ENCODE data around the gene ATP5PD.
"Not testable (repeated sequence)": the region's sequence is repeated elsewhere in the genome, so short reads cannot be mapped to it uniquely, and the experiment has no call there.

ATP5PD gene

DNA sequence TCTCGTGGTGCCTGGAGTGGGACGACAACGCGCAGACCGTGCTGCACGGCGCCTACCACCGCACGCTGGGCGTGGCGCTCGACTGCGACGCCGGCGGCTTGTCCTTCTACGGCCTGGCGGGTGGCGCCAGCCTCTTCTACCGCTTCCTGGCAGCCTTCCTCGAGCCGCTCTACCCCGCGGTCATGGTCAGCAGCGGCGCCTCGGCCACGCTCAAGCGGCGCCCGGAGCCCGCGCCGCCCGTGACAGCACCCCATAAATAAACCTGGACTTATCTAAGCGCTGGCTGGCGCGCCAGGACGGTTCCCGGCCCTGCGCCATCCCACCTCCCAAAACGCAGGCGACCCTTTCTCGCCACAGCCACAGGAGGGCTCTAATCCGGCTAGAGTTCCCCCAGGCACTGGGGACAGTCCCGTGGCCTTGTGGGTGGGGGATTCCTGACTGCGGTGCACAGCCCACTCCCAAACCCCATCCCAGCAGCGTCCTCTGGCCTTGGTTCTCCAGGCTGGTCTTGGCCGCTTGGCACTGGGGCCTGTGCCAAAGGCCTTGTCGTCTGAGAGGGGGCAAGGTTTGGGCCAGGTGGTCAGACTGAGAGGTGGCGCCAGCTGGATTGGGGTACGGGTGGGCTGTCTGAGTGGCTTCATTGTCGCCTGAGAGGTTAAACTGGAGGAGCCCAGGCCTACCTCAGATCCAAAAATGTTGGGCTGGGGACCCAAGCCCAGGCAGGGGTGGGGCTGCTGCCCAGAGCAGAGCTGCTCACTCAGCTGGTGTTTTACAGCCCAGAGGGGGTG lies 30.9 kb upstream of the ATP5PD start:
- DNase-seq (ENCODE audit: low spot score) (no peak), FAIRE-seq (no peak)

DNA sequence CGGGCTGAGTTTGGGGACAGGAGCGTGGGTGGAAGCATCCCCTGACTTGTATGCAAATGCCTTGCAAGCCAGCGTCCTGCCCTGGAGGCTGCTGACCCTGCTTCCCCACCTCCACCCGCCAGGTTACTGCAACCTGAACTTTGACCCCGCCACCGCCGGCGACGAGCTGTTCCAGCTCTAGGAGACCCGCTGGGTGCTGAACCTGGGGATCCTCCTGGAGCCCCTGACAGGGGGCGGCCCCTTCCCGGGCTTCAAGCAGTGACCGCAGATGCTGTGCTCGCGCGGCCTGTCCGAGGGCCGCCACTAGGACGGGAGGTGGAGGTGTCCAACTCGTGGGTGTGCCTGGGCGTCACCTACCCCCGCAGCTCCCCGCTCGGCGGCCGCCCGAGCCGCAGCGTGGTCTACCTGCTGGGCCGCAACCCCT lies 30.3 kb upstream of the ATP5PD start:
- DNase-seq (ENCODE audit: low spot score): no peak
- no peak for FAIRE-seq

DNA sequence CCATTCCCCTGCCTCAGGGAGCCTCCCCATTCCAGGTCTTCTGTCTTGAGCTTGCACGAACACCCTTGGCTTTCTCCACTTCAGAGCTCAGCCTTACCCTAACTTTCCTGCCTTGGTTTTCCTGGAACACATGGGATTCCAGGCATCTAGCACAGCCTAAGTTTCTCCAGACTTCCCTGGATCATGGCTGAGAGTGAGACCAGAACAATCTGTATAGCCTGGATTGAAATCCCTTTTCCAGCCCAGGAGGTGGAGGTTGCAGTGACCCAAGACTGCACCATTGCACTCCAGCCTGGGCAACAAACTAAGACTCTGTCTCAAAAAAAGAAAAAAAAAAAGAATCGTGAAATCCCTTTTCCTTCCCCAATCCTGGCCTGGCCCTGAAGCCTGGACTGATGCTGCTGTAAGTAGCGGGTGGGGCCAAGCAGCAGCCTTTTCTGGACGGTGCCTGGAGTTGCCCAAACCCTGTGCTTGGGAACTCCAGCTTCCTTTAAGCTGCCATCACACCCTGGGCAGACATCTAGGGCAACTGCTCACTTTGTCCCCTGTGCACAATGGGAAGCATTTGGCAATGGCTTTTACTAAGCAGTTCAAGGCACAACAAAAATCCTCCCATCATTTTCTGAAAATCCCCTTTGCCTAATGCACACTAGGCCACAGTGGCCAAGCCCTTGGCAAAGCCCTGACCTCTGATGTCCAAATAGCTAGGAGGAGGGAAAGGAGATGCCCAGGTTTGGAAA lies 29.0 kb upstream of the ATP5PD start:
- DNase-seq (ENCODE audit: low spot score) (no peak), FAIRE-seq (no peak)

DNA sequence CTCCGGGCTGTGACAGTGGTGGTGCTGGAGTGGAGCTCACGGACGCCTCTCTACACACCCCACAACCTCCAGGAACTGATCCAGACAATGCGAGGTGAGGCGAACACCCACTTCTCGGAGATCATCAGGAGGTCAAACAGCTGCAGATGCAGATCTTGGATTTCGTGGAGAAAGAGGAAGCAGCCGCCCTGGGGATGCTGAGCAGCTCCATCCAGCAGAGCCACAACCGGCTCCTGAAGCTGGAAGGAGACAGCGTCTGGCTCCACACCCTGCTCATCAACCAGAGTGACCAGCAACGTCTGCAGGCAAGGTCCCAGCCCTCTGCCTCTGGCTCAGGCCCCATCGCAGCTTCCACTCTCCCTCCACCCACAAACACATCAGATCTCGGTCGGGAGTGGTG lies 27.8 kb upstream of the ATP5PD start:
- DNase-seq (ENCODE audit: low spot score): no peak
- FAIRE-seq: no peak

DNA sequence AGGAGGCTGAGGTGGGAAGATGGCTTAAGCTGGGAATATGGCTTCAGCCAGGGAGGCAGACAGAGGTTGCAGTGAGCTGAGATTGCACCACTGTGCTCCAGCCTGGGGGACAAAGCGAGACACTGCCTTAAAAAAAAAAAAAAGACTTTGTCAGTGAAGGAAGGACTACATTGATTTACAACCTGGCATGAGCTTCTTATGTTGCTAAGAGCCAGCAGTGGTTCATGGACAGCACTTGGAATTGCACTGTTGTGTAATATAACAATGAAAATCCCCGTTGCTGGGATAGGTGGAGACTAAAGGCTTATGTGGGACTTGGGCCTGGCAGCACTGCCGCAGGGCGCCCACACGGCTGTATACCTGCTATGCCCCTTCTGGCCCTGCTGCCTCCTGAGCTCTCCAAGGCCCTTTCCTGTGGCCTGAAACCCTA lies 26.9 kb upstream of the ATP5PD start:
- no peak for FAIRE-seq
- DNase-seq (ENCODE audit: low spot score): no peak

DNA sequence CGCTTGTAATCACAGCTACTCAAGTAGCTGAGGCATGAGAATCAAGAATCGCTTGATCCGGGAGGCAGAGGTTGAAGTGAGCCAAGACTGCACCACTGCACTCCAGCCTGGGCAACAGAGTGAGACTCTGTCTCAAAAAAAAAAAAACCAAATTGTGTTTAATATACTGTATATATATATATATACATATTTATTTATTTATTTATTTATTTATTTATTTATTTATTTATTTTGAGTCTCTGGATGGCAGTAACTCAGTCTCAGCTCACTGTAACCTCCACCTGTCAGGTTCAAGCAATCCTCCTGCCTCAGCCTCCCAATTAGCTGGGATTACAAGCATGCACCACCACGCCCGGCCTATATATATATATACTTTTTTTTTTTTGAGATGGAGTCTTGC lies 26.1 kb upstream of the ATP5PD start:
- not testable (repeated sequence) for FAIRE-seq; DNase-seq (ENCODE audit: low spot score)

DNA sequence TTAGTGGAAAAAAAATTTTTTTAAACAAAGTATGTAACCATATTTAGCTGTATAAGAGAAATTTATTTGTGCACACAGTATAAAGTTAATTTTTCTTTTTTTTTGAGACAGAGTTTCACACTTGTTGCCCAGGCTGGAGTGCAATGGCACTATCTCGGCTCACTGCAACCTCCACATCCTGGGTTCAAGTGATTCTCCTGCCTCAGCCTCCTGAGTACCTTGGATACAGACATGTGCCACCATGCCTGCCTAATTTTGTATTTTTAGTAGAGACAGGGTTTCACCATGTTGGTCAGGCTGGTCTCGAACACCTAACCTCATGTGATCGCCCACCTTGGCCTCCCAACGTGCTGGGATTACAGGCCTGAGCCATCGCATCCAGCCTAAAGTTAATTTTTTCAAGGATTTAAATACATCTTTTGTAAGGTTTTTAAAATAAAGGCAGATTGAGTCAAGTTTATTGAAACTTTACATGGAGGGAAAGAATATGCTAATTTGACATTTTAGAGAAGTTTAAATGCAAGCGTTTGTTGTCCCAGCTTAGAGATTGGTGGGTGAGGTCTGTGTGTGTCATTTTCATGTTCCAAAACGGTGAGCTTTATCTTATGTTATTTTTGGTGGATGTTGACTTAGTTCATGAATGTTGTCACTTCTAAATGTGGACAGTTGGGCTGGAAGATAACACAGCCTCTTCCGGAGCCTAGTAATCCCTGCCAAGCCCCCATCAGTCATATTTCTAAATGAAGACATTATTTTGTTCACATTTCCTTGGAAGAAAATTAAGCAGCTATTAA lies 24.9 kb upstream of the ATP5PD start:
- not testable (repeated sequence) for FAIRE-seq; DNase-seq (ENCODE audit: low spot score)

DNA sequence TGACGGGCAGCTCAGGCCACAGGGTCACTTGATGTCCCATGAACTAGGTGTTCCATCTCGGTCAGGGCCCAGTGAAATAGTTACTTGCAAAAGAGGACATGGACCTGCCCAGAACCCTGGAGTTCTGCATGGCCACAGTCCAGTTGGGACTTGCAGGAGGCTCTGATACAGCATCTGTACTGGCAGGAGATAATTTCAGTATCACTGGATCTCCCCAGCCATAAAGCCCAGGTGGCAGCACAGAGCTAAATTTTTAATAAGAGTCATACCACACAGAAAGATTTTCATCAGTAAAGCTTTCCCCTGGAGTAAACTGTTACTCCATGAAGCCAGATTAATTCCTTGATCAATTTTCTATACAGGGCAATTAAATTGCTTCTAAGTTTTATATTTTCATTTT lies 23.0 kb upstream of the ATP5PD start:
- no peak for DNase-seq (ENCODE audit: low spot score)

DNA sequence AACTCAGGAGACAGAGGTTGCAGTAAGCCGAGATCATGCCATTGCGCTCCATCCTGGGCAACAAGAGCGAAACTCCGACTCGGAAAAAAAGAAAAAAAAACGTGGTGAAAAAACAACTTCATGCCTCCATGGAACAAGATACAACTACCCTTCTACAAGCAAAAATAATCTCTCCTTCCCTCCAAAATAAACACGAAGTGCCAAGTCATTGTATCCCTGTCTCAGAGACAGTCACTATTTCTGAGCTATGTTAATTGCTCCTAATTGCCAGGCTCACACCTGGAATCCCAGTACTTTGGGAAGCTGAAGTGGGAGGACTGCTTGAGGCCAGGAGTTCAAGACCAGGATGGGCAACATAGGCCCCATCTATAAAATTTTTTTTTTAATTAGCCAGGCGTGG lies 22.0 kb upstream of the ATP5PD start:
- FAIRE-seq (no peak), DNase-seq (ENCODE audit: low spot score) (no peak)

More for the DNA sequence above, 23.0 kb upstream of the ATP5PD start:
- FAIRE-seq: no peak

DNA sequence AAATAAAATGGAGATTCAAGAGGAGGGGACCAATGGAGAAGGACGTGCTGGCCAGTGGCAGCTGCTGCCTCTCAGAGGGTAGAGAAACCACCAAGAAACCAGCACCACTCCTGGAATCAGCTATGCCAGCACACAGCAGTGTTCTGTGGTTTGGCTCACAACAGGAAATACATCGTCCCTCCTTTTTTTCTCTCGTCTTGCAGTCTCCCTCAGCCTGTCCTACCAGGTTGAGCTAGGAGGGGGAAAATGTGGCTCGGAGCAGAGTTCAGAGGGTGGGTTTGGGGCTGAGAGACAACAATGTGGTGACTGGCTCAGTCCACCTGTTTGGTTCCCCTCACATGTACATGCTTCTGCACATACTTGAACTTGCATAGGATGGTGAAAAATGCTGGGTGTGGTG lies 21.1 kb upstream of the ATP5PD start:
- DNase-seq (ENCODE audit: low spot score): no peak
- no peak for FAIRE-seq

DNA sequence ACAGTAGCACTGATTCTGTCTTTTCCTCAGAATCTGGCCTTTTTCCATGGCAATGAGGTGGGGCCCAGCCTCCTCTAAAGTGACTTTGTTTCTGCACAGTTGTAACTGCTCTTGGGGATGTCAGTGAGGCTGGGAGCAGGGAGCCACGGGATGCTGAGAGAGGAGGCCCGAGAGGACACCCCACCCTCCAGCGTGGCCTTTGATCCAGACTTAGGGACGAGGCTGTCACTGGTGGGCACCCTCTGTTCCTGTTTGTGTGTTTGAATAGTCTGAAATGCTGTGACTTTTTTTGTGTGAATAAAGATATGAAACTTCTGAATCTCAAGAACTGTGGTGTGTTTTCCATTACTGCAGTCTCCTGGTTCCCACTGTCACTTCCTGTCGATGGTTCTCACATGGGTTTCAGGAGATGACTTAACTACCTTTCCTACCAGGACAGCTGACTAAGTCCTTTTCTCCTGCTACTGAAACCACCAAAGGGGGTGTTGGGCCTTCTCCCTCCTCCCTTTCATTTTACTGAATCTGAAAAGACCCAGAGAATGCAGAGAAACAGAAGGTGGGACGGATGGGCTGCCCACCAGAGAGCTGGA lies 18.9 kb upstream of the ATP5PD start:
- DNase-seq (ENCODE audit: low spot score) (no peak), FAIRE-seq (no peak)

DNA sequence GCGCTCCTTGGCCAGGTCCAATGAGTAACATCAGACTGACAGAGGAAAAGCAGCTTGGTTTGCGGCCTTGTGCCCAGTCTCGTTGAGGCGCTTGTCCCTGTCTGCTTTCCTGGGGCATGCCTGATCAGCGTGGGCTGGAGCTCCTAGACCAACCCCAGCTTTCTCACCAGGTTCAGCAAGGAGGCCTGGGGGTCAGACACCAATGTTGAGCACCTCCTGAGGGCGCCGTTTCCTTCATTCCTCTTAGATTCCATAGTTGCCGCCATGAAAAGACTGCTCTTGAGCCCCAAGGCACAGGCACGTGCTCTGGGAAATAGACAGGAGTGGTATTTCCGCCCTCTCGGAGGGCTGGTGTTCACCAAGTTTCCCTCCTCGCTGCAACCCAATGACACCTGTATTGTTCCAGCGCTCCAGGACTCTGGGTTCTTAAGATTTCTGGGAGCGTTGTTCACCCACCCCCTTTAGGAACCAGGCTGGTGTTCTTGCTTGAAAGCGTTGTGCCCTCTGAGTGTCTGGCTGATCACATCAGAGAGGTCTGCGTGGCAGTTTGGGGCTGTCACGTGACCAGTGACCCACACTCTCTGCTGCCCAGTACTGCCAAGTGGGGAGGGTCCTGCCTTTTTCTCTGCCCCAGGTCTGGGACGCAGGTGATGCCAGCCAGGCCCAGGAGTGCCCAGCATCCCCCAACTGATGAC lies 18.2 kb upstream of the ATP5PD start:
- DNase-seq (ENCODE audit: low spot score) (no peak), FAIRE-seq (peak; percentile 9)

DNA sequence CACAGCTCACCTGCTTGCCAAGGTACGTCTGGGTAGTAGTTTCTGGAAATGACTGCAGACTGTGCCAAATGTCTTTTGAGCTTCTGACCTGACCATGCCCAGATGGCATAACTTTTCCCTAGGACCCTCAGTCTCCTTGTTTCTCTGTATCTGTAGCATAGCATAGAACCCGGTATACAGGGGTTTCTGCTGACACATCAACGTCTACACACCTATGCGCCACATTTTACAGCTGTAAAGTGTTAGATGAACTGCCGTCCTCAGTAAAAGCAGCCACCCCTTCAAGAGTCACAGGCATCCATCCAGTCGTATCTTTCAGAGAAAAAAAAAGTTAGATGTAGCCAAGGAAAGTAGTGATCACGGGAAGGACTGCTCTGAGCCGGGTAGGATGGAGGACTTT lies 17.7 kb upstream of the ATP5PD start:
- FAIRE-seq (peak; percentile 5), DNase-seq (ENCODE audit: low spot score) (no peak)

DNA sequence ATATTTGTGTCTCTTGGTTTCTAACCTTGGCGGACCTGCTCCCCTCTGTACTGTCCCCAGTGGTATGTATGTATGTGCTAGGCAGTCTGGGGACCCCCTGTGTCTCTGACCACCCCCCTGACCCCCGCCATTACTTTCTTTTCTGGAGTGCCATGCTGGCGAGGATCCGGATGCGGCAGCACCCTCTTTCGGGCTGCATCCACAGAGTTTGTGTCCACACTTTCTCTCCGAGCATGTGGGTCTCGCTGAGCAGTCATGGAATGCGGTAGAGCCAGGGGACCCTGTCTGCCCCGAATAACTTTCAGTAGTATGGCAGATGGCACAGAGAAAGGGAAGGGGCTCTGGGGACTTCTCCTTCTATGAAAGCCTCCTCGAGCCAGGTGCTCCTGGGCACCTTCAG lies 17.3 kb upstream of the ATP5PD start:
- FAIRE-seq (no peak), DNase-seq (ENCODE audit: low spot score) (no peak)

DNA sequence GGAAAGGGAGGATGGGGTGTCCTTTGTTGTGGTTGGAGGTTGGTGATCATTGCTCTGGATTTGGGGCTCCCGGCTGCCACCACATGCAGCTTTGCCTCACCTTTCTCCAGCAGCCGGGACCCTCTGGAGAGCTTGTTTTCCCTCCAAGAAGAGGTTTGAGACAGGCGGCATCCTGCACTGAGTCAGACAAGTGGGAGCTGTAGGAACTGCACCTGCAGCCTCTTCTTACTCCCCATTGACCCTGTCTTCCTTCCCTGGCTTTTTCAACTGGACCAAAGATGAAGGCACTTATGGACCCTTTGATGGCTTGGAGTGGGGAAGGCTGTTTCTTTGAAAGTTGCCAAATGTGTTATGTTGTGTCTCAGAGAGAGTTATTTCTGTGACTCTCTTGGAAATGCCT lies 16.9 kb upstream of the ATP5PD start:
- no peak for DNase-seq (ENCODE audit: low spot score)
- FAIRE-seq: no peak

DNA sequence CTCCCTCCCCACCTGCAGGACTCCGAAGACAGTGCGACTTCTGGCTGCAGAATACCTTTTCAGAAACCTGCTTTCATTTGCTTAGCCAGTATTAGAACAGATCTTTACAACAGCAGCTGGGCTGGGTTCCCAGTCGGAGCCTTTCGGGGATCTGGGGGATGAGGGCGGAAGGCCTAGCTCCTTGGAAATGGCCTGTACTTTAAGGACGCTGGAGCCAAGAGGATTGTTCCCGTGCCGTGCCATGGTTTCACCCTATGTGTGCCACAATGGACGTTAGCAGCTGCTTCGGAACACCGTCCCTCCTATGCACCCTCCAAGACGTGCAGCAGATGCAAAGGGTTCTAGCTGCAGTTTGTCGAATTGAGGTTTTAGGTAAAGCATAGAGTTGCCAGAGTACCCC lies 16.4 kb upstream of the ATP5PD start:
- FAIRE-seq (no peak), DNase-seq (ENCODE audit: low spot score) (no peak)

DNA sequence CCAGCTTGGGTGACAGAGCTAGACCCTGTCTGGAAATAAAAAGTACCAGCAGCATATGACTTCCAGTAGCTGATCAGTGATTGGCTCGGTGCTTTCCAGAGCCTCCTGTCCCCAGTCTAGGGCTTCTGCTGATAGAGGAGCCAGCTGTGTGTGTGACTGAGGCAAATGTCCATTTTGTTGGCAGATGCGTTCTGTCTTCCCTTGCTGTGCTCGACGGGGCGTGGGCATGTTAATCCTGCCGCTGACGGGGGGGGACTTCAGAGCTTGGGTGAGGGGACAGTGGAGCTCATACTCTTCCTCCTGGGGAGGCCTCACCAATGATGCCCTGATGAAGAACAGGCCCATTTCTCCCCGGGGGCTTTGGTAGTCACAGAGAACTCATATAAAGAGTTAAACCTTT lies 14.8 kb upstream of the ATP5PD start:
- DNase-seq (ENCODE audit: low spot score) (no peak), FAIRE-seq (peak; percentile 86)

DNA sequence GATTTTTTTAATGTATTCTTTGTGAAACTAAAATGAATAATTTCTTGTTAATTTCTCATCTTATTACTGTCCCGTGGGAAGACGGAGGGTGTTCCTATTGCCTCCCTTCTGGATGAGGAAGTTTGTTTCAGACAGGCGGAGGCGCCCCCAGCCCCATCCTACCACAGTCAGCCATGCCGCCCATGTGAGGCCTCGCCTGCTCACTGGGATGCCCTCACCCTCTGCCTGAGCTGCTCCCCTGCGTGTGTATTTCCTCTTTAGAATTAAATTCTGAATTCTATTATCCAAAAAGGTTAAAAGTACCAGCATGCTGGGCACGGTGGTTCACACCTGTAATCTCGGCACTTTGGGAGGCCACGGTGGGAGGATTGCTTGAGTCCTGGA lies 14.3 kb upstream of the ATP5PD start:
- no peak for DNase-seq (ENCODE audit: low spot score)
- FAIRE-seq: no peak

DNA sequence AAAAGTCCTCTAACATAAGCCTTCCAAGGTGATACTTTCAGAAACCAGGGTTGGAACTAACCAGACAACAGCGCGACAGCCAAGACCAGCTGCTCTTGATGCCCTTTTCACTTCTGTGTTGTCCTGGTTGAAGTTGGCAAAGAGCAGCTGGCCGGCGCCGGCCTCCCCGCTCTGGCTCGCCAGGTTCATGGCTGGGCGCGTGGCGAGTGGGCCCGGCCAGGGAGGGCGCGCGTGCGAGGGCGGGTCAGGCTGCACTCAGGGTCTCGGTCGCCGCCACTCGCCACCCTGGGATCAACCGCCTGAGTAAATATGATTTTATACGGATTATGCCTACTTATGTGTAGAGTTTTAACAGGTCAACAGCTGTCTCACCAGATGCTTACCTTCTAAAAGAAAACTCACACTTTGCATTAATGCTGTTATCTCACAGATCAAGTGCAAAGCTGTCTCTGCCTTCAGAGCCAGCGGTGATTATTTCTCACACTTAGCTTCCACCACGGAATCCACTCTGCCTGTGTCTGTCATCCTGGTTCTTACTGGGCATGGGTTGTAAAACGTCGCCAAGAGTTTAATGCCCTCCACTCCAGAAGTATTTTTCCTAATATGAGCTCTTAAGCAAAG lies 13.8 kb upstream of the ATP5PD start:
- no peak for FAIRE-seq
- DNase-seq (ENCODE audit: low spot score): no peak
